T-cell (primary cell): ENCODE results near the gene INPP5D. TPM values are rescaled to one million over a fixed set of nuclear protein-coding genes. Genes with fewer than 3 reads are reported as not detected.

ENCODE experiments used
- ATAC-seq, 4 experiments: fragments of 200-7000 bp in 3 of 4; fragments of 150-1000 bp in 1 of 4; cut with Tn5 transposase; replicated peaks in 1 of 4; 1 replicate in 3 of 4; 2 replicates in 1 of 4; pipeline ENCODE4 v1.10.0; 2021; ENCODE audit warnings: moderate library complexity in 3 of 4, mild to moderate bottlenecking in 2 of 4, moderate number of reproducible peaks in 1 of 4
- CTCF ChIA-PET, 2 donors: fragments of 300-600 bp; sonication (Branson Sonifier 250); formaldehyde crosslinking; loops; one replicate each; lab custom pipeline; 2022; ENCODE audit warnings: antibody characterized with exemption in 2 of 2; lab: Charles Lee
- POLR2A ChIA-PET, 2 donors: fragments of 300-600 bp; sonication (Branson Sonifier 250); formaldehyde crosslinking; loops; one replicate each; lab custom pipeline; 2022; ENCODE audit warnings: antibody characterized with exemption in 2 of 2; lab: Charles Lee
- DNase-seq, 35 experiments: peaks; one replicate each; pipeline versions ENCODE4 v3.0.0 to v3.0.0-alpha.2; 2013 to 2023
- H3K27ac ChIP-seq: one replicate; pipeline ENCODE4 v1.5.1; 2013; ENCODE audit warnings: low read length
- H3K27me3 ChIP-seq, 2 experiments: replicated peaks in 1 of 2; 1 replicate in 1 of 2; 2 replicates in 1 of 2; pipeline versions ENCODE4 v1.6.1 to v1.7.0; 2013; ENCODE audit warnings: low read length in 1 of 2, mixed read lengths in 1 of 2; ENCODE audit not compliant: control insufficient read depth in 2 of 2, insufficient read depth in 2 of 2; ENCODE audit errors: extremely low read depth in 1 of 2
- H3K36me3 ChIP-seq, 2 donors: 1 replicate in 1 of 2; 2 replicates in 1 of 2; pipeline versions ENCODE4 v1.6.1 to v1.7.0; 2013; ENCODE audit warnings: low read length in 1 of 2; ENCODE audit not compliant: control insufficient read depth in 2 of 2, insufficient read depth in 1 of 2; ENCODE audit errors: extremely low read depth in 1 of 2
- H3K4me1 ChIP-seq, 2 experiments: 1 replicate in 1 of 2; 2 replicates in 1 of 2; pipeline versions ENCODE4 v1.6.1 to v1.7.0; 2013; ENCODE audit warnings: low read length in 2 of 2, mixed read lengths in 1 of 2; ENCODE audit not compliant: insufficient read depth in 2 of 2, control insufficient read depth in 1 of 2; ENCODE audit errors: extremely low read depth in 1 of 2
- H3K4me3 ChIP-seq, 2 donors: 1 replicate in 1 of 2; 2 replicates in 1 of 2; pipeline versions ENCODE4 v1.5.1 to v1.7.0; 2013; ENCODE audit warnings: mild to moderate bottlenecking in 2 of 2, low read length in 1 of 2, moderate library complexity in 1 of 2; ENCODE audit not compliant: control insufficient read depth in 1 of 2; ENCODE audit errors: extremely low read depth in 1 of 2
- H3K9me3 ChIP-seq: 2 replicates; pipeline ENCODE4 v1.7.0; 2013
- H3K27ac Mint-ChIP-seq, 2 donors: one replicate each; pipeline ENCODE4 v1.8.0; 2020 to 2021; ENCODE audit warnings: mild to moderate bottlenecking in 2 of 2, mixed read lengths in 2 of 2
- H3K27me3 Mint-ChIP-seq, 2 donors: one replicate each; pipeline ENCODE4 v1.8.0; 2021 to 2022; ENCODE audit warnings: mixed read lengths in 2 of 2
- H3K36me3 Mint-ChIP-seq: one replicate; pipeline ENCODE4 v1.8.0; 2021; ENCODE audit warnings: mixed read lengths
- H3K4me1 Mint-ChIP-seq, 3 donors: one replicate each; pipeline ENCODE4 v1.8.0; 2020 to 2022; ENCODE audit warnings: mixed read lengths in 3 of 3, mild to moderate bottlenecking in 1 of 3
- H3K4me3 Mint-ChIP-seq, 3 donors: one replicate each; pipeline ENCODE4 v1.8.0; 2020 to 2022; ENCODE audit warnings: mild to moderate bottlenecking in 3 of 3, mixed read lengths in 3 of 3, moderate library complexity in 3 of 3
- H3K9me3 Mint-ChIP-seq, 3 donors: one replicate each; pipeline ENCODE4 v1.8.0; 2020 to 2022; ENCODE audit warnings: mixed read lengths in 3 of 3
- WGBS: methylation state at CpG from one replicate; pipeline ENCODE4 v1.1.5; 2013; ENCODE audit warnings: missing lambda C conversion rate; ENCODE audit not compliant: insufficient coverage; 5-methylcytosine and 5-hydroxymethylcytosine counted together
- total RNA-seq, 35 experiments: library from RNA in 6 of 35; stranded (reverse) in 6 of 35; fragments of 120-200 nt in 1 of 35; gene quantifications; one replicate each; pipeline versions ENCODE4 v1.2.1 to v1.2.4 and lab custom pipeline; 2013 to 2026

INPP5D gene
- total RNA-seq, 5 donors from 2014 or later (not counting 1 experiment from before 2014, with no cell fraction given), result 108 to 216 (median 135) TPM

DNA sequence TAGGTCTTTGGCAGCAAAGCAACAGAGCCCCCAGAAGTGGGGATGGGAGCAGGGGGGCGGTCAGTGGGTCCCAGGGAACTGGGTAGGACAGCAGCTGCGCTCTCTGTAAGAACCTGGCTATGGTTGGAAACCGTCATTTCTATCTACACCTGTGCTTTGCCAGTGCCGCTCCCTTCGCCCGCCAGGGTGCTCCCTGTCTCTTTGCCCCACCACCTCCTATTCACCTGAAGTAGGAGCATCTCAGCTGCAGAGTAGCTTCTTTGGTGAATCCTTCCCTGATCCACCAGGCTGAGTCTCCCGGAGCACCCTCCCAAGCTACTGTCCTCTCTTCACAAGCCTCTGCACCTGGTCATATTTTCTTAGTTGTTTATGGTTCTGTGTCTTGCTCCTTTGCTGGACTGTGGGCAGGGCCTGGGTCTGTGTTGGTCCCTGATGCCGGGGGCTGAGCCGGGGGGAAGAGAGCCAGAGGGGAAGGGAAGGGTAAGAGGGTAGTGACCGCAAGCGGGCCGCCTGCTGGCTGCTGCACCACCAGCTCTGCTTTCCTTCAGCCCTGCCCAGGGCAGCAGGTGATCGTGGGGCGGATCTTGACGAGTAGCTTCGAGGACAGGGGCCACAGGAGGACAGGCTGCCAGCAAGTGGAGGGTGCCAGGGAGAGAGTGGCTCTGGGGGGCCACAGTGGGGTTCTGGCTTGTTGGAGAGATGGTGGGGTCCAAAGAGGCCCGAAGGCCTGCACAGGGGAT, 45.2 kb downstream of the INPP5D start:
- peaks cover 81 to 82% (median 82%) of the 10 kb centered on the region in 3 donors for H3K4me1 Mint-ChIP-seq
- no peaks in the 10 kb centered on the region for H3K9me3 ChIP-seq
- peaks cover 6 to 81% of the 10 kb centered on the region in 2 experiments for H3K4me1 ChIP-seq
- H3K4me3 ChIP-seq, result no peak overlapping the region
- H3K27ac ChIP-seq, result no peak overlapping the region
- 97% methylated on average over 11 of the region's 17 CpGs for WGBS
- H3K27me3 ChIP-seq, result no peaks in the 10 kb centered on the region
- H3K4me3 Mint-ChIP-seq, result peak overlapping the region in 1 of 3 donors; percentile 50
- H3K9me3 Mint-ChIP-seq, result no peaks in the 10 kb centered on the region
- H3K36me3 Mint-ChIP-seq, result peaks cover 31% of the 10 kb centered on the region
- no peaks in the 10 kb centered on the region for H3K27me3 Mint-ChIP-seq
- no peak for DNase-seq
- ATAC-seq, result no peak
- H3K36me3 ChIP-seq, result peaks cover 8 to 21% of the 10 kb centered on the region in 2 donors
- CTCF ChIA-PET, result no interaction called here
- H3K27ac Mint-ChIP-seq, result peak overlapping the region in 1 of 2 donors; percentile 34
- POLR2A ChIA-PET, result interaction anchor here in 1 of 2 donors (0.6 kb wide), 1 partner anchor 125 kb away, joined by 5 read pairs; no protein-coding TSS in a partner anchor

DNA sequence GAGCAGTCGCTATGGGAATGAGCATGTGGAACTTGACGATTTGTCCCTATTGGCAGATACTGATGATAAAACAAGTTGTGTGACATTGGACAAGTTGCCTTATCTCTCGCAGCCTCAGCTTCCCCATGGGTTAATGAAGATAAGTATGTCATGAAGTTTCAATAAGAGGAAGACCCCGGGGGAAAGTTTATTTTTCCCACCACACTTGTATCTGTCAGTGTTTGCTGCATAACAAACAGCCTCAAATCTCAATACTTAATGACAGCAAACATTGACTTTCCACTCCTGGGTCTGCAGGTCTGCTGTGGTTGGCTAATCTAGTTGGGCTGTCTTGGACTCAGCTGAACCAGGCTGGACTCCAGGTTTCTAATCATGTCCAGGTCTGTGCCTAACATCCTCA, 45.8 kb downstream of the INPP5D start:
- WGBS, result 100% methylated on average over 2 of the region's 4 CpGs
- H3K9me3 Mint-ChIP-seq, result no peaks in the 10 kb centered on the region
- no peak overlapping the region for H3K4me3 ChIP-seq
- H3K9me3 ChIP-seq, result no peaks in the 10 kb centered on the region
- H3K27ac ChIP-seq, result no peak overlapping the region
- peaks cover under 1 to 78% of the 10 kb centered on the region in 2 experiments for H3K4me1 ChIP-seq
- peaks cover 8 to 21% of the 10 kb centered on the region in 2 donors for H3K36me3 ChIP-seq
- peak overlapping the region in 1 of 3 donors; percentile 50 for H3K4me3 Mint-ChIP-seq
- POLR2A ChIA-PET, result interaction anchor here in 1 of 2 donors (0.7 kb wide), 1 partner anchor 25 kb away, joined by 3 read pairs; no protein-coding TSS in a partner anchor
- H3K4me1 Mint-ChIP-seq, result peaks cover 77 to 79% (median 79%) of the 10 kb centered on the region in 3 donors
- H3K36me3 Mint-ChIP-seq, result peaks cover 29% of the 10 kb centered on the region
- H3K27ac Mint-ChIP-seq, result peak overlapping the region; percentile 34 to 43
- no peaks in the 10 kb centered on the region for H3K27me3 ChIP-seq
- CTCF ChIA-PET, result interaction anchor here in 1 of 2 donors (1.3 kb wide), 1 partner anchor 9 kb away, joined by 4 read pairs; no protein-coding TSS in a partner anchor
- ATAC-seq (no peak), DNase-seq (no peak)
- no peaks in the 10 kb centered on the region for H3K27me3 Mint-ChIP-seq

DNA sequence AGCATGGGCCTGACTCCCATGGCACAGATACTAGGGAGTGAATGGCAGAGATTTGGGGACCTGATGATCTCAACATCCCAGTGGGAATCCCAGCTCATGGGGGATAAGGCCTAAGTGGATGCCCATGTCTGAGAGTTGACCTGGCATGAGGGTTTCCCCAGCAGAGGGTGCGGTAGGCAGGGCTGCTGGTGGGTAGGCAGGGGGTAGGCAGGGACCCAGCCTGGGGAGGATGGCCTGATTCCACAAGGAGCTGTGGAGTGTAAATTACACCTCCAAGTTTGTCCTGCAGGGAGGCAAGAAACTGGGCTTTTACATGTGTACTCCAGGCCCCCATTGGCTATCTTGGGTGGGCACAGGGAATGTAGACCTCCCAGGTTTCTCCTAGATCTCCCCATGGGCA, 46.9 kb downstream of the INPP5D start:
- peaks cover 29% of the 10 kb centered on the region for H3K36me3 Mint-ChIP-seq
- Histone ChIP-seq H3K4me1 (peaks cover 0 to 75% of the 10 kb centered on the region in 2 experiments), H3K4me3 (no peak overlapping the region), H3K36me3 (peaks cover 7 to 23% of the 10 kb centered on the region in 2 donors), H3K27me3 (no peaks in the 10 kb centered on the region), H3K9me3 (no peaks in the 10 kb centered on the region), H3K27ac (no peak overlapping the region)
- ATAC-seq (no peak), DNase-seq (no peak)
- peak overlapping the region; percentile 30 to 56 for H3K27ac Mint-ChIP-seq
- H3K4me3 Mint-ChIP-seq, result no peak overlapping the region
- POLR2A ChIA-PET, result no interaction called here
- H3K4me1 Mint-ChIP-seq, result peaks cover 75 to 81% (median 80%) of the 10 kb centered on the region in 3 donors
- WGBS, result 100% methylated on average over 1 of the region's 1 CpG
- H3K27me3 Mint-ChIP-seq, result no peaks in the 10 kb centered on the region
- no peaks in the 10 kb centered on the region for H3K9me3 Mint-ChIP-seq
- CTCF ChIA-PET, result interaction anchor here in 1 of 2 donors (0.6 to 1.3 kb wide), 2 partner anchors 10 to 13 kb away, joined by 3 to 4 read pairs; no protein-coding TSS in a partner anchor

DNA sequence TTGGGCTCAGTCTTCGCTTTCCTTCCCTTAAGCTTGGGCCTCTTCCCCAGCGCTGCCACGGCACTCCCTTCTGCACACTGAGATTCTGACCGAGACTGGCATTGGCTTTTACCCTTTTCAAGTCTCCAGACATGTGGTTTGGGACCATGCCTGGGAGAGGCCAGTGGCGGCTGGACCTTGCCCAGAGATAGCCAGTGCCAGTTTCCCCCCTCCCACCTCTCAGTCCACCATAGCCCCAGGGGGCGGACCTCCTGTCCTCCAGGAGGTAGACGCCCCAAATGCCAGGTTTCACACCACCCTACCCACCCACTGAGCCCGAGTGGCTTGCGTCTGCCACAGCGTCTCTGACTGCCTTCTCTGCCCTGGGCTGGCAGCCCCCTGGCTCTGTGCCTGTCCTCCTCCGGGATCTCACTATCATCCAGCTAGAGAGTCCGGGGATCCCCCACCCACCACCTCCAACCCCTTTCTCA, 47.7 kb downstream of the INPP5D start:
- CTCF ChIA-PET, result no interaction called here
- Mint-ChIP-seq H3K4me1 (peaks cover 75 to 79% (median 78%) of the 10 kb centered on the region in 3 donors), H3K27ac (peak overlapping the region; percentile 68 to 83), H3K4me3 (no peak overlapping the region), H3K27me3 (no peaks in the 10 kb centered on the region), H3K36me3 (peaks cover 27% of the 10 kb centered on the region), H3K9me3 (no peaks in the 10 kb centered on the region)
- peaks cover 3 to 77% of the 10 kb centered on the region in 2 experiments for H3K4me1 ChIP-seq
- H3K36me3 ChIP-seq, result peaks cover 5 to 22% of the 10 kb centered on the region in 2 donors
- no peak overlapping the region for H3K27ac ChIP-seq
- H3K9me3 ChIP-seq, result no peaks in the 10 kb centered on the region
- H3K4me3 ChIP-seq, result no peak overlapping the region
- DNase-seq (no peak), ATAC-seq (no peak)
- WGBS, result 86% methylated on average over 11 of the region's 12 CpGs
- POLR2A ChIA-PET, result no interaction called here
- H3K27me3 ChIP-seq, result no peaks in the 10 kb centered on the region

DNA sequence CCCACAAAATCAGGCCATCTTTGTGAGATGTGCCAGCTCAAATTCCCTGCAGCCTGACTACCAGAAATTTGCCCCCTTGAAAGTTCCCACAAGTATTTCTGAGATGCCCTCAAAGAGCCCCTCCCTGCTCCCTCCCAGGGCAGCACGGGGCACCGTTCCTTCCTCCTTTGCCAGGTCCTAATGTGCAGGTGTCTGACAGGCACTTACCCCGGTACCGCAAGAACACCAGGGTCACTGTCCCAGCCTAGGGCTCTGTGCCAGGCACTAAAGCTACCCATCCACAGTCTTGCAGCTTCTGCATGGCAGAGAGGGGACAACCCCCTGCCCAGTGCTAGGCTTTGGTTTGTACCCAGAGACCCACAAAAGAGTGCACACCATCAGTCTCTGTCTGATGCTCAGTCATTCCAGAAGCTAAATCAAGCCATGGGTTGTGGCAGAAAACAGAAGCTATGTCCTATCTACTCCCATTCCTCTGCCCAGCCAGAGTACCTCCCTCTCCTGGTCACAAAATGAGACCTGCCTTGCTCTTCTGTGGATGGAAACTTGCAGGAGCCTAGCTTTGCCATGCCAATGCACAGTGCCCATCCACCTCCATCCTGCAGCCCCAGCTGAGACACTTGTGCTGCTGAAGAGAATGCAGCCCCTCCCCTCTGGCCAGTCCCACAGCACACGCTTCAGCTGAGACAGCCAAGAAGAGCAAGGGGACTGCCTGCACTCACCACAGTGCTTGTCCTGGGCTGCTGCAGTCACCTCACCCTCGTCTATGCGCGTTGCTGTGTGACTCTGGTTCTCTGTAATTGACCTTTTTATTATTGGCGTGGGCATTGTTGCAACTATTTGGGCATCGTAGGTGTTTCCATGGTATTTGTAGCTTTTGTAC, 48.7 kb downstream of the INPP5D start:
- H3K27me3 Mint-ChIP-seq, result no peaks in the 10 kb centered on the region
- Histone ChIP-seq H3K27ac (no peak overlapping the region), H3K4me3 (no peak overlapping the region), H3K36me3 (peaks cover 0 to 18% of the 10 kb centered on the region in 2 donors), H3K9me3 (no peaks in the 10 kb centered on the region), H3K4me1 (peaks cover 8 to 77% of the 10 kb centered on the region in 2 experiments), H3K27me3 (no peaks in the 10 kb centered on the region)
- DNase-seq (no peak), ATAC-seq (peak in 1 of 4 experiments; percentile 25)
- ChIA-PET CTCF (interaction anchor here in 1 of 2 donors (0.7 kb wide), 1 partner anchor 76 kb away, joined by 3 read pairs; no protein-coding TSS in a partner anchor), POLR2A (no interaction called here)
- peak overlapping the region in 1 of 3 donors; percentile 2 for H3K4me3 Mint-ChIP-seq
- no peaks in the 10 kb centered on the region for H3K9me3 Mint-ChIP-seq
- peak overlapping the region; percentile 68 to 83 for H3K27ac Mint-ChIP-seq
- peaks cover 30% of the 10 kb centered on the region for H3K36me3 Mint-ChIP-seq
- WGBS, result 74% methylated on average over 7 of the region's 10 CpGs
- peaks cover 78 to 82% (median 81%) of the 10 kb centered on the region in 3 donors for H3K4me1 Mint-ChIP-seq

DNA sequence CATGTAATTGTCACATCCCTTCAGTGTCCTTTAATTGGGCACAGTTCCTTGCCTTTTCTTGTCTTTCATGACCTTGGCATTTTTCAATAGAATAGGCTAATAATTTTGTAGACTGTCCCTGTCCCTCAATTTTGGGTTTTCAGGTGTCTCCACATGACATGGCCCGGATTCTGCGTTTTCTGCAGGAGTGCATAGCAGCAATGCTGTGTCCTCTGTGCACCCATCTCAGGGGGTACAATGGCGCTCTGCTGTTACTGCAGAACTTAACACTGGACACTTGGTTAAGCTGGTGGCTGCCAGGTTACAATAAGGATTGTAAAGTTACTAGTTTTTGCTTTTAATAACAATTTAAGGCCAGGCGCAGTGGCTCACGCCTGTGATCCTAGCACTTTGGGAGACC, 51.3 kb downstream of the INPP5D start:
- Mint-ChIP-seq H3K9me3 (no peaks in the 10 kb centered on the region), H3K4me1 (peaks cover 79 to 82% (median 80%) of the 10 kb centered on the region in 3 donors)

More for the DNA sequence above, 51.3 kb downstream of the INPP5D start:
- CTCF ChIA-PET, result no interaction called here
- Histone ChIP-seq H3K9me3 (no peaks in the 10 kb centered on the region), H3K4me3 (no peak overlapping the region), H3K27me3 (no peaks in the 10 kb centered on the region), H3K4me1 (peaks cover 22 to 80% of the 10 kb centered on the region in 2 experiments), H3K36me3 (peaks cover 0 to 15% of the 10 kb centered on the region in 2 donors), H3K27ac (no peak overlapping the region)
- Mint-ChIP-seq H3K36me3 (peaks cover 17% of the 10 kb centered on the region), H3K27me3 (no peaks in the 10 kb centered on the region), H3K4me3 (no peak overlapping the region), H3K27ac (no peak overlapping the region)
- ATAC-seq (no peak), DNase-seq (no peak)
- WGBS, result 98% methylated on average over 5 of the region's 5 CpGs
- POLR2A ChIA-PET, result no interaction called here
